Esophagus muscularis mucosa (tissue), 4 donors: ENCODE measurements around the gene ZNRF4.

Experiments used
- CTCF ChIP-seq, 3 experiments: fragments of 200-600 bp in 2 of 3; fragments of 450-650 bp in 1 of 3; sonication (generic) in 2 of 3; IDR thresholded peaks; one replicate each; pipeline ENCODE4 v1.5.1; 2017 to 2019; ENCODE audit warnings: antibody characterized with exemption in 3 of 3, mild to moderate bottlenecking in 2 of 3, moderate library complexity in 1 of 3
- EP300 ChIP-seq: sonication (generic); formaldehyde crosslinking; IDR thresholded peaks from one replicate; pipeline ENCODE4 v1.6.1; 2017; ENCODE audit warnings: antibody characterized with exemption
- POLR2A ChIP-seq: fragments of 450-650 bp; IDR thresholded peaks from one replicate; pipeline ENCODE4 v1.6.1; 2017; ENCODE audit warnings: antibody characterized with exemption, moderate library complexity, mild to moderate bottlenecking, low read depth

- no peak for TF ChIP-seq EP300
- TF ChIP-seq CTCF (IDR thresholded peaks at IDR 0.05): no peak
- no peak for TF ChIP-seq POLR2A
These were observed 23.2 kb downstream of the ZNRF4 start for GRCh38 chr19:5478241-5478924.
